Activated CD8-positive, alpha-beta memory T cell treated with anti-CD3 and anti-CD28 coated beads, Interleukin-2, amount 50 U/mL, for 4 hours (primary cell): Measurements from ENCODE around the gene ZNF561.

Source experiments
- DNase-seq: peaks from one replicate; pipeline ENCODE4 v3.0.0-alpha.2; 2020

The ZNF561 gene

DNA sequence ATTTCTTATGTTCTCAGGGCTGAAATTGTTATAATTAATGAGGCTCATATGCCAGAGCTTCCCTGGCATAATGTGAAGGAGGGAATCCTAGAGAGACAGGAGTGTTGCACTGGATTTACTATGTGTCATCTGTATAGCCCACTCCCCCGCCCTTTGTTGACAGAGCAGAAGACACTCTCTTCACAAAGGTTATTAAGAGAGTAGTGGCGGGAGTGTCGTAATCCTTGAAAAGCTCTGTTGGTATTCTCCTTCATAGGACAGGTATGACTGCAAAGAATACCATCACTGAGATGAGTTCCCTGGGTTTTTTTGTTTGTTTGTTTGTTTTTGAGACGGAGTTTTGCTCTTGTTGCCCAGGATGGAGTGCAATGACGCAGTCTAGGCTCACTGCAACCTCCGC, 50.8 kb downstream of the ZNF561 start:
- no peak for DNase-seq

DNA sequence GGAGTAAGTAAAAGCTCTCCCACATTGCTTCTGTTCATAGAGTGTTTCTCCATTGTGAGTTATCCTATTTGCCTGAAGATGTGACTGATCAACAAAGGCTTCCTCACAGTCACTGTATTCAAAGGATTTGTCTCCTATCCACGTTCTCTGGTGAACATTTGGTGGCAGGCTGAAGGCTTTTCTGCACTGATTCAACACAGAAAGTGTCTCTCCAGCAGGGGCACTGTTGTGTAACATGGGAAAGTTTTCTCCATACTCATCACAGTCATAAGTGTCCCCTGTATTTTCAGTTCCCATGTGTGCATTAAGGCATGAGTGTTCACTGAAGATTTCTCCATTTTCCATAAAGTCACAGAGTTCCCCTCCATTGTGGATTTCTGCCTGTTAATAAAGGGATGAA, 54.3 kb downstream of the ZNF561 start:
- DNase-seq = no peak

DNA sequence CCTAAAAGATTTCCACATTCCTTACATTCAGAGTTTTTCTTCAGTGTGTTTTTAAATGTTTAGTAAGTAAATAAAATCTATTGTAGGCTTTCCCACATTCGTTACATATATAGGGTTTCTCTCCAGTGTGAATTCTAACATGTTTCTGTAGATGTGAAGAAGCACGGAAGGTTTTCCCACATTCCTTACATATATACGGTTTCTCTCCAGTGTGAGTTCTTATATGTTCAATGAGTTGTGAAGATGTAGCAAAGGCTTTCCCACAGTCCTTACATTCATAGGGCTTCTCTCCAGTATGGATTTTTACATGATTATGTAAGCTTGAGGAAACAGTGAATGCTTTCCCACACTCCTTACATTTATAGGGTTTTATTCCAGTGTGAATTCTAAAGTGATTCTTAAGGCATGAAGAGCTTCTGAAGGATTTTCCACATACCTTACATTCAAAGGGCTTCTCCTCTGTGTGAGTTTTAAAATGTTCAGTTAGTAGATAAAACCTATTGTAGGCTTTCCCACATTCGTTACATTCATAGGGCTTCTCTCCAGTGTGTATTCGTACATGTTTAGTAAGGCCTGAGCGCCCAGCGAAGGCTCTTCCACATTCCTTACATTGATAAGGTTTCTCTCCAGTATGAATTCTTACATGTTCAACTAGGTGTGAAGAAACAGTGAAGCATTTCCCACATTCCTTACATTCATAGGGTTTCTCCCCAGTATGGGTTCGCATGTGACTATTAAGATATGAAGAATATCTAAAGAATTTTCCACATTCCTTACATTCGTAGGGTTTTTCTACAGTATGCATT, 54.9 kb downstream of the ZNF561 start:
- no peak for DNase-seq
